Endodermal cell (in vitro differentiated cells): Measurements from ENCODE around the gene TSPAN11. TPM values are rescaled to one million over a fixed set of nuclear protein-coding genes. Genes with fewer than 3 reads are reported as not detected.
"Not testable (repeated sequence)": the region's sequence is repeated elsewhere in the genome, so short reads cannot be mapped to it uniquely, and the experiment has no call there.

Source experiments
- DNase-seq: peaks from one replicate; pipeline ENCODE4 v3.0.0-alpha.2; 2017
- H3K27ac ChIP-seq: 2 replicates; pipeline ENCODE4 v1.5.1; 2013; ENCODE audit warnings: mild to moderate bottlenecking, low read depth, low read length, moderate library complexity
- H3K27me3 ChIP-seq: 2 replicates; pipeline ENCODE4 v1.6.1; 2013; ENCODE audit warnings: mild to moderate bottlenecking, low read length, moderate library complexity; ENCODE audit not compliant: insufficient read depth, control insufficient read depth, poor library complexity, severe bottlenecking
- H3K36me3 ChIP-seq: 2 replicates; pipeline ENCODE4 v1.7.0; 2013; ENCODE audit warnings: mild to moderate bottlenecking, low read length, moderate library complexity; ENCODE audit not compliant: control insufficient read depth, insufficient read depth
- H3K4me1 ChIP-seq: one replicate; pipeline ENCODE4 v1.7.0; 2013; ENCODE audit warnings: low read length; ENCODE audit not compliant: control insufficient read depth, insufficient read depth
- H3K4me3 ChIP-seq: 2 replicates; pipeline ENCODE4 v1.5.1; 2013; ENCODE audit warnings: mild to moderate bottlenecking, low read length, moderate library complexity
- H3K9ac ChIP-seq: 2 replicates; pipeline ENCODE4 v1.6.1; 2013; ENCODE audit warnings: mild to moderate bottlenecking, low read length, moderate library complexity; ENCODE audit not compliant: poor library complexity, severe bottlenecking; ENCODE audit errors: extremely low read depth
- H3K9me3 ChIP-seq: 2 replicates; pipeline ENCODE4 v1.6.1; 2013; ENCODE audit warnings: mild to moderate bottlenecking, low read length, moderate library complexity; ENCODE audit not compliant: control insufficient read depth
- H3K27ac Mint-ChIP-seq: 2 replicates; pipeline ENCODE4 v1.8.0; 2020; ENCODE audit warnings: mixed read lengths
- H3K27me3 Mint-ChIP-seq: 2 replicates; pipeline ENCODE4 v1.8.0; 2021; ENCODE audit warnings: mild to moderate bottlenecking, mixed read lengths; ENCODE audit not compliant: insufficient read depth
- H3K36me3 Mint-ChIP-seq: 2 replicates; pipeline ENCODE4 v1.8.0; 2020; ENCODE audit warnings: low read depth, mixed read lengths
- H3K4me1 Mint-ChIP-seq: 2 replicates; pipeline ENCODE4 v1.8.0; 2020; ENCODE audit warnings: mixed read lengths
- H3K4me3 Mint-ChIP-seq: 2 replicates; pipeline ENCODE4 v1.8.0; 2020; ENCODE audit warnings: mild to moderate bottlenecking, moderate library complexity, mixed read lengths
- H3K9me3 Mint-ChIP-seq: 2 replicates; pipeline ENCODE4 v1.8.0; 2020; ENCODE audit warnings: mild to moderate bottlenecking, mixed read lengths
- WGBS, 2 experiments: methylation state at CpG; one replicate each; pipeline versions ENCODE4 v1.1.5 to v1.1.7; 2013; ENCODE audit warnings: missing lambda C conversion rate in 2 of 2, mixed read lengths in 1 of 2; ENCODE audit not compliant: insufficient coverage in 1 of 2, insufficient read length in 1 of 2; 5-methylcytosine and 5-hydroxymethylcytosine counted together
- total RNA-seq, 2 donors: library from RNA; stranded (reverse); fragmentation: NEBNext Ultra II Directional in 1 of 2; extraction: Animal tissue kit (Norgen Biotek cat#: 25700) in 1 of 2; gene quantifications; 2 replicates in 1 of 2; 3 replicates in 1 of 2; pipeline ENCODE4 v1.2.1, GENCODE V29; 2021
- TF ChIP-seq, protein P1 (sequence below): fragments of 200-600 bp; sonication (generic); conservative IDR thresholded peaks from 2 replicates; pipeline ENCODE4 v1.5.0; 2021; ENCODE audit warnings: antibody characterized with exemption, mild to moderate bottlenecking

TSPAN11 gene
- total RNA-seq, 2 donors from 2014 or later: 0.20 to 3.6 TPM

DNA sequence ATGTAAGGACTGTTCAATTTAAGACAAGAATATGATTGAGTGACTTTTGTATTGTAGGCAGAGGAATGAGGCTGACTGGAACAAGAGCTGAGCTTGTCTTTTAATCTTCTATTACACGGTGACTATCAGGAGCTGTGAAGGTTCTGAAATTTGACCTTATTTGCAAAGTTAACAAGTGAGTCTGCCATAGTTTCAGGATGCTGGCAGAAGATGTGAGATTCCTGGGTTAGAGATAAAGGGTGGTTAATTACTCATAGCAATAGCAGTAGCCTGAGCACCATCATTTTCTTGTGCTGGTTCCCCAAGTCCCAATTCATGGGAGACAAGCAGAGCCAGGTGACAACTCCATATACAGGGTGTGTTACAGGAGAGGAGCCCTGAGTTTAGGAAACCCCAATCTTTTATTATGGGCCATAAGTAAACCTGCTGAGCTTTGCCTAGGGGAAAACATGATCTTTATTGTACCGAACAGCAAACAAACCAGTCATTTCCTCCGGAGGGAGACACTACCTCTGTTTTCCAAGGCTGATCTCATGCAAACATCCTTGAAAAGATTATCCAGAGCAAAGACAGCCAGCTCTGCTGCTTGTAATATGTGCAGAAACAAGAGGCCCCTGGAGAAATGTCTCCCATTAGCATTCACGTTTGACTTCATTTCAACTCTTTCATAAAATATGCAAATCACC lies 95.4 kb downstream of the TSPAN11 start:
- peaks cover 3% of the 10 kb centered on the region for H3K27me3 Mint-ChIP-seq
- H3K4me3 ChIP-seq: peak overlapping the region; percentile 30
- peaks cover 4% of the 10 kb centered on the region for H3K36me3 ChIP-seq
- no peak overlapping the region for H3K4me3 Mint-ChIP-seq
- H3K9ac ChIP-seq: no peak overlapping the region
- peak; percentile 36 for DNase-seq
- peaks cover 4% of the 10 kb centered on the region for H3K4me1 ChIP-seq
- TF ChIP-seq, protein P1, sequence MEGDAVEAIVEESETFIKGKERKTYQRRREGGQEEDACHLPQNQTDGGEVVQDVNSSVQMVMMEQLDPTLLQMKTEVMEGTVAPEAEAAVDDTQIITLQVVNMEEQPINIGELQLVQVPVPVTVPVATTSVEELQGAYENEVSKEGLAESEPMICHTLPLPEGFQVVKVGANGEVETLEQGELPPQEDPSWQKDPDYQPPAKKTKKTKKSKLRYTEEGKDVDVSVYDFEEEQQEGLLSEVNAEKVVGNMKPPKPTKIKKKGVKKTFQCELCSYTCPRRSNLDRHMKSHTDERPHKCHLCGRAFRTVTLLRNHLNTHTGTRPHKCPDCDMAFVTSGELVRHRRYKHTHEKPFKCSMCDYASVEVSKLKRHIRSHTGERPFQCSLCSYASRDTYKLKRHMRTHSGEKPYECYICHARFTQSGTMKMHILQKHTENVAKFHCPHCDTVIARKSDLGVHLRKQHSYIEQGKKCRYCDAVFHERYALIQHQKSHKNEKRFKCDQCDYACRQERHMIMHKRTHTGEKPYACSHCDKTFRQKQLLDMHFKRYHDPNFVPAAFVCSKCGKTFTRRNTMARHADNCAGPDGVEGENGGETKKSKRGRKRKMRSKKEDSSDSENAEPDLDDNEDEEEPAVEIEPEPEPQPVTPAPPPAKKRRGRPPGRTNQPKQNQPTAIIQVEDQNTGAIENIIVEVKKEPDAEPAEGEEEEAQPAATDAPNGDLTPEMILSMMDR: peak; percentile 17
- WGBS, 2 experiments: 85% methylated on average over 3 to 4 of the region's 4 CpGs
- H3K27ac Mint-ChIP-seq: no peak overlapping the region
- H3K27me3 ChIP-seq: no peaks in the 10 kb centered on the region
- H3K9me3 ChIP-seq: peaks cover 19% of the 10 kb centered on the region
- H3K27ac ChIP-seq: no peak overlapping the region
- H3K9me3 Mint-ChIP-seq: peaks cover 27% of the 10 kb centered on the region
- peaks cover 7% of the 10 kb centered on the region for H3K36me3 Mint-ChIP-seq
- H3K4me1 Mint-ChIP-seq: peaks cover 37% of the 10 kb centered on the region

GRCh38 chr12:31023271-31023724 lies 96.8 kb downstream of the TSPAN11 start:
- peaks cover 31% of the 10 kb centered on the region for H3K9me3 Mint-ChIP-seq
- Histone ChIP-seq H3K4me3 (no peak overlapping the region), H3K4me1 (peaks cover 8% of the 10 kb centered on the region), H3K36me3 (peaks cover 4% of the 10 kb centered on the region), H3K27ac (no peak overlapping the region), H3K9ac (no peak overlapping the region), H3K27me3 (no peaks in the 10 kb centered on the region), H3K9me3 (peaks cover 19% of the 10 kb centered on the region)
- WGBS, 2 experiments: 89 to 100% methylated on average over 4 to 11 of the region's 11 CpGs
- TF ChIP-seq, protein P1: no peak
- H3K27ac Mint-ChIP-seq: no peak overlapping the region
- peaks cover 39% of the 10 kb centered on the region for H3K4me1 Mint-ChIP-seq
- peaks cover 7% of the 10 kb centered on the region for H3K36me3 Mint-ChIP-seq
- DNase-seq: peak; percentile 34
- peaks cover 3% of the 10 kb centered on the region for H3K27me3 Mint-ChIP-seq
- H3K4me3 Mint-ChIP-seq: no peak overlapping the region

GRCh38 chr12:31026202-31026601 lies 99.7 kb downstream of the TSPAN11 start:
- no peaks in the 10 kb centered on the region for H3K27me3 ChIP-seq
- H3K9me3 ChIP-seq: peaks cover 19% of the 10 kb centered on the region
- H3K36me3 Mint-ChIP-seq: peaks cover 6% of the 10 kb centered on the region
- H3K4me1 Mint-ChIP-seq: peaks cover 55% of the 10 kb centered on the region
- peaks cover 29% of the 10 kb centered on the region for H3K9me3 Mint-ChIP-seq
- peaks cover 8% of the 10 kb centered on the region for H3K4me1 ChIP-seq
- no peak overlapping the region for H3K27ac Mint-ChIP-seq
- no peak overlapping the region for H3K4me3 Mint-ChIP-seq
- H3K27me3 Mint-ChIP-seq: peaks cover 8% of the 10 kb centered on the region
- 89 to 91% methylated on average over 7 of the region's 7 CpGs for WGBS, 2 experiments
- TF ChIP-seq, protein P1: no peak
- no peak overlapping the region for H3K9ac ChIP-seq
- peak overlapping the region; percentile 67 for H3K4me3 ChIP-seq
- H3K36me3 ChIP-seq: peaks cover 4% of the 10 kb centered on the region
- H3K27ac ChIP-seq: no peak overlapping the region
- DNase-seq: peak; percentile 41

- not testable (repeated sequence) for H3K4me1 ChIP-seq, H3K36me3 ChIP-seq, H3K27me3 Mint-ChIP-seq, H3K27me3 ChIP-seq, H3K4me3 Mint-ChIP-seq, H3K36me3 Mint-ChIP-seq, H3K27ac ChIP-seq, H3K9ac ChIP-seq
- peaks cover 27% of the 10 kb centered on the region for H3K9me3 Mint-ChIP-seq
- 71 to 73% methylated on average over 3 to 5 of the region's 5 CpGs for WGBS, 2 experiments
- H3K27ac Mint-ChIP-seq: peak overlapping the region; percentile 85
- Histone ChIP-seq H3K9me3 (peaks cover 19% of the 10 kb centered on the region), H3K4me3 (peak overlapping the region; percentile 67)
- peak; percentile 76 for DNase-seq
- H3K4me1 Mint-ChIP-seq: peaks cover 47% of the 10 kb centered on the region
These were observed 100.5 kb downstream of the TSPAN11 start for GRCh38 chr12:31027006-31027405.
